Left lung (tissue), 10 donors: ENCODE data around the gene ROBO1. TPM values are rescaled to one million over a fixed set of nuclear protein-coding genes. Genes with fewer than 3 reads are reported as not detected.

Experiments used
- ATAC-seq: fragments of 200-7000 bp; cut with Tn5 transposase; one replicate; pipeline ENCODE4 v1.9.1; 2020; ENCODE audit warnings: moderate library complexity
- DNase-seq, 4 donors: peaks; one replicate each; pipeline ENCODE4 v3.0.0-alpha.2; 2013 to 2020
- H3K27ac ChIP-seq, 2 donors: fragments of 200-600 bp; sonication (generic) in 1 of 2; one replicate each; pipeline versions ENCODE4 v1.5.0 to v1.8.0; 2020 to 2021
- H3K27me3 ChIP-seq, 2 donors: fragments of 200-600 bp; sonication (generic) in 1 of 2; one replicate each; pipeline versions ENCODE4 v1.5.0 to v1.8.0; 2020 to 2021
- H3K36me3 ChIP-seq, 2 donors: fragments of 200-600 bp; sonication (generic) in 1 of 2; one replicate each; pipeline versions ENCODE4 v1.5.0 to v1.8.0; 2020 to 2021
- H3K4me1 ChIP-seq, 2 donors: fragments of 200-600 bp; one replicate each; pipeline ENCODE4 v1.8.0; 2021
- H3K4me3 ChIP-seq, 2 donors: fragments of 200-600 bp; sonication (generic) in 1 of 2; one replicate each; pipeline versions ENCODE4 v1.5.0 to v1.8.0; 2020 to 2021; ENCODE audit warnings: mild to moderate bottlenecking in 1 of 2
- H3K9me3 ChIP-seq, 2 donors: fragments of 200-600 bp; sonication (generic) in 1 of 2; one replicate each; pipeline versions ENCODE4 v1.5.0 to v1.8.0; 2020 to 2021
- intact Hi-C, 2 donors: fragments of 100-400 bp; cut with DNase I; formaldehyde crosslinking; loops; one replicate each; pipeline versions ENCODE4 v1.11.2 to v1.14.2; 2022
- polyA plus RNA-seq, 6 donors: library from polyadenylated mRNA; unstranded; fragments of 120-200 nt; gene quantifications; one replicate each; pipeline ENCODE4 v1.2.1, GENCODE V29; 2013; ENCODE audit not compliant: insufficient read length in 6 of 6
- total RNA-seq, 2 donors: library from RNA; stranded (reverse); fragmentation: NEBNext Ultra II Directional; extraction: Animal tissue kit (Norgen Biotek cat#: 25700); gene quantifications; one replicate each; pipeline ENCODE4 v1.2.1, GENCODE V29; 2021
- TF ChIP-seq, protein P1 (sequence below), 2 donors: fragments of 200-600 bp; sonication (generic) in 1 of 2; IDR thresholded peaks; one replicate each; pipeline versions ENCODE4 v1.5.0 to v1.8.0; 2021; ENCODE audit warnings: antibody characterized with exemption in 2 of 2
- donor health status: DM: no; HTN: yes; CAD: no.
- donor health status: DM: no; HTN: no; CAD: no.

ROBO1 gene
- total and polyA plus RNA-seq, 8 donors: 20.3 to 134 (median 102) TPM

DNA sequence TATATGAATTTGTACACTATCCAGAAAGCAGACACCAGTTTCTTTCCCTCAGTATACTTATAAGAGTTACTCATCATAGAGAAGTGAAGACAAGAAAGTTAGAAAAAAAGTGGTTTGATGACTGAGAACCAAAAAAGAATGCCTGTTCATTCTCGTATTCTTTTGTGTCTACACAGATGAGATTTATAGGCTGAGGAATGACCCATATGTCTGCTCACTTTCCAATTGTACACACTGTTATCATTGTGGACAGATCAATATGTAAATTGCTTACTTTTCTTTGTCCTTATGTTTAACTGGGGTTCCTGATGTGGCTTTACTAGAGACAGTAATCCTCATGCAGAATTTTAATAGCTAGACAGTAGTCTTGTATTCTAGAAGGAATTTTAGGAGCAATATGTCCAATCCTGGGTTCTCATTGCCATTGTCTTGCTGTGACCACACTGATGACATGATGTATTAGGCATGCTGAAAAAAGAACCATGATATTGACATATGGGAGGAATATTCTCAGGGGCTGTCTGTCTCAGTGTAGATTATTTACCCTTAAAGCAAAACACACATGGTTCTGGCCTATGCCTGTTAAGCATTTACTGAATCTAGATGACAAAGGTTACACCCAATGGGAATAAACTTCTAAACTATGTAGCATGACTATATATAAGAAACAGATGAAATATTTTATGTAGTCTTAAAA, 669.7 kb downstream of the ROBO1 start:
- DNase-seq (no peak), ATAC-seq (no peak)
- H3K4me3 ChIP-seq: no peak overlapping the region
- no peak overlapping the region for H3K27ac ChIP-seq
- H3K9me3 ChIP-seq: no peaks in the 10 kb centered on the region
- no peaks in the 10 kb centered on the region for H3K4me1 ChIP-seq
- no peaks in the 10 kb centered on the region for H3K36me3 ChIP-seq
- TF ChIP-seq, protein P1, sequence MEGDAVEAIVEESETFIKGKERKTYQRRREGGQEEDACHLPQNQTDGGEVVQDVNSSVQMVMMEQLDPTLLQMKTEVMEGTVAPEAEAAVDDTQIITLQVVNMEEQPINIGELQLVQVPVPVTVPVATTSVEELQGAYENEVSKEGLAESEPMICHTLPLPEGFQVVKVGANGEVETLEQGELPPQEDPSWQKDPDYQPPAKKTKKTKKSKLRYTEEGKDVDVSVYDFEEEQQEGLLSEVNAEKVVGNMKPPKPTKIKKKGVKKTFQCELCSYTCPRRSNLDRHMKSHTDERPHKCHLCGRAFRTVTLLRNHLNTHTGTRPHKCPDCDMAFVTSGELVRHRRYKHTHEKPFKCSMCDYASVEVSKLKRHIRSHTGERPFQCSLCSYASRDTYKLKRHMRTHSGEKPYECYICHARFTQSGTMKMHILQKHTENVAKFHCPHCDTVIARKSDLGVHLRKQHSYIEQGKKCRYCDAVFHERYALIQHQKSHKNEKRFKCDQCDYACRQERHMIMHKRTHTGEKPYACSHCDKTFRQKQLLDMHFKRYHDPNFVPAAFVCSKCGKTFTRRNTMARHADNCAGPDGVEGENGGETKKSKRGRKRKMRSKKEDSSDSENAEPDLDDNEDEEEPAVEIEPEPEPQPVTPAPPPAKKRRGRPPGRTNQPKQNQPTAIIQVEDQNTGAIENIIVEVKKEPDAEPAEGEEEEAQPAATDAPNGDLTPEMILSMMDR (IDR thresholded peaks at IDR 0.05): no peak
- H3K27me3 ChIP-seq: no peaks in the 10 kb centered on the region
- intact Hi-C loops: no loop called here

DNA sequence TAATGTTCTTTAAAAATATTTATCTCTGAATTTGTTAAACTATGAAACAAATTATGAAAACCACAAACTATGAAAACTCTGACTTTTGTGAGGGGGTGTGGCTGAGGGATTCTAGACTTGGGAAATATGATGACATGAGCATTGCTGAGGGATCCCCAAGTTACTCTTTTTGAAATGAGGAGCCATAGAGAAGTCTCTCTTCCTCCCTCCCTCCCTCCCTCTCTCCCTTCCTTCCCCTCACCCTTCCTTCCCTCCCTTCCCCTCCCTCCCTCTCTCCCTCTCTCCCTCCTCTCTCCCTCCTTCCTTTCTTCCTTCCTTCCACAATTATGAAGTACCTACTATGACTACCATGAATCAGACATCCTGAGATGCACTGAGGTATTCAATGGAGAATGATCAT, 673.1 kb downstream of the ROBO1 start:
- H3K27ac ChIP-seq: no peak overlapping the region

DNA sequence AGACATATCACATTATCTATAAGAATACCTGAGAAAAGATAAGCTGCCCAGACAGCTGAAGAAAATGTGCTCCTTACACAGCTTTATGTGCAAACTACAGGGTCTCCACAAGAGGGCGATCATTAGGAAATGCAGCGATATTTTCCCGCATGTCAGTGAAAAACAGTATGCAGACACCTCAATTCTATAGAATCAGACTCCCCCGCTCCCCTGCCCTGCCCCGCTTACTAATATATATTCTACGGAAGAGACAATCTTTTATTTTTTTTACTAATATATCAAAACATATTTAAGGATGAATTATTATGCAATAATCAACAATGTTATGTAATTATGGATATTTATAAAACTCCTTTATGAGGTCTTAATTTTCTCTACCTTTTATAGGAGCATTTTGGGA, 681.3 kb downstream of the ROBO1 start:
- Histone ChIP-seq H3K4me3 (no peak overlapping the region), H3K27ac (no peak overlapping the region), H3K36me3 (no peaks in the 10 kb centered on the region), H3K9me3 (no peaks in the 10 kb centered on the region), H3K27me3 (no peaks in the 10 kb centered on the region), H3K4me1 (no peaks in the 10 kb centered on the region)
- peak in 2 of 4 donors; percentile 38 to 58 for DNase-seq
- TF ChIP-seq, protein P1 (IDR thresholded peaks at IDR 0.05): peak; percentile 51 to 73
- ATAC-seq: peak; percentile 72
- intact Hi-C loops: no loop called here

More for the DNA sequence above, 673.1 kb downstream of the ROBO1 start:
- intact Hi-C loops: no loop called here
- Histone ChIP-seq H3K36me3 (no peaks in the 10 kb centered on the region), H3K4me1 (no peaks in the 10 kb centered on the region), H3K9me3 (no peaks in the 10 kb centered on the region), H3K4me3 (no peak overlapping the region), H3K27me3 (no peaks in the 10 kb centered on the region)
- TF ChIP-seq, protein P1 (IDR thresholded peaks at IDR 0.05): no peak
- DNase-seq (no peak), ATAC-seq (no peak)

DNA sequence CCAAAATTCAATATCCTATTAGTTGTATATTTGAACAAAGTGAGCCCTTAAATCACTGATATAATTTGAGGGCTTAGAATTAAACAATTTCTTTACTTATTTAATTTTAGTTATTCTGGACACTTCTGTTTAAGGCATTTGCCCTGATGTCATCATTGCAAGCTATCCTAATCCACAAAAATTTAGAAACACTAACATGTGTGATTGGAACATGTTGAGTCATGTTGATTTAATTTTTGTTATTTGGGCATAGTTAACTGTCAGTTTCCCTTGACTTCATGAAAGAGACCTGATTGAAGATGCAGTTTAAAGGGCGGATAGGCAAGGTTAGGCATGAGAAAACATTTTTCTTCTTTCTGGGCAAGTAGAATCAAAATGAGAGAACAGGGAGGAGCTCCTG, 682.6 kb downstream of the ROBO1 start:
- Histone ChIP-seq H3K27me3 (no peaks in the 10 kb centered on the region), H3K4me1 (no peaks in the 10 kb centered on the region), H3K36me3 (no peaks in the 10 kb centered on the region), H3K4me3 (no peak overlapping the region), H3K27ac (no peak overlapping the region), H3K9me3 (no peaks in the 10 kb centered on the region)
- DNase-seq (no peak), ATAC-seq (no peak)
- intact Hi-C loops: no loop called here
- TF ChIP-seq, protein P1 (IDR thresholded peaks at IDR 0.05): no peak

DNA sequence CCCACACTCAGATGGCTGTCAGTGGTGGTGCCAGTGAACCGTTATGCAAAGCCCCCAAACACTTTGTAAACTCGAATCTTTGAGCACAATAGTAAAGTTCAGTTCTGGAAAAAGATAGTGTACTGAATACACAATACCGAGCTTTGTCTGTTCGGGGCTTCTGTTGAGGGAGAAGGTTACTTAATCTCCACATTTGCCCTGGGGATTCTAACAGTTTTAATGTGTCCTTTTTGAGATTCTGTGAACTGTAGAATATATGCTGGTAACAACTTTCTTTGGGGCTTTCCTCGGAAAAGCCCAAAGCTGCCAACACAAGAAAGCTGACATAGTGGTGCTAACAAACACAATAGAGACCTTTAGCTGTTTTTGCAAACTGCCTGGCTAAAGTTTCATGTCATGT, 686.5 kb downstream of the ROBO1 start:
- ATAC-seq: no peak
- intact Hi-C loops: no loop called here
- TF ChIP-seq, protein P1 (IDR thresholded peaks at IDR 0.05): no peak

More for the DNA sequence above, 686.5 kb downstream of the ROBO1 start:
- no peak for DNase-seq
- Histone ChIP-seq H3K4me3 (no peak overlapping the region), H3K27me3 (no peaks in the 10 kb centered on the region), H3K36me3 (no peaks in the 10 kb centered on the region), H3K27ac (no peak overlapping the region), H3K4me1 (no peaks in the 10 kb centered on the region), H3K9me3 (no peaks in the 10 kb centered on the region)
